Dermis blood vessel endothelial cell (primary cell): ENCODE measurements around the gene PNMA6A. TPM values are rescaled to one million over a fixed set of nuclear protein-coding genes. Genes with fewer than 3 reads are reported as not detected.
"Not testable (repeated sequence)": the region's sequence is repeated elsewhere in the genome, so short reads cannot be mapped to it uniquely, and the experiment has no call there.

Experiments used
- DNase-seq: peaks from one replicate; pipeline ENCODE4 v3.0.0; 2010
- total RNA-seq: library from RNA; depleted of rRNA; stranded (reverse); fragments of >200 nt; gene quantifications from 2 replicates; pipeline ENCODE4 v1.2.3, GENCODE V29; 2014

PNMA6A gene
- total RNA-seq, 1 donor from 2014 or later: 0.34 TPM

DNA sequence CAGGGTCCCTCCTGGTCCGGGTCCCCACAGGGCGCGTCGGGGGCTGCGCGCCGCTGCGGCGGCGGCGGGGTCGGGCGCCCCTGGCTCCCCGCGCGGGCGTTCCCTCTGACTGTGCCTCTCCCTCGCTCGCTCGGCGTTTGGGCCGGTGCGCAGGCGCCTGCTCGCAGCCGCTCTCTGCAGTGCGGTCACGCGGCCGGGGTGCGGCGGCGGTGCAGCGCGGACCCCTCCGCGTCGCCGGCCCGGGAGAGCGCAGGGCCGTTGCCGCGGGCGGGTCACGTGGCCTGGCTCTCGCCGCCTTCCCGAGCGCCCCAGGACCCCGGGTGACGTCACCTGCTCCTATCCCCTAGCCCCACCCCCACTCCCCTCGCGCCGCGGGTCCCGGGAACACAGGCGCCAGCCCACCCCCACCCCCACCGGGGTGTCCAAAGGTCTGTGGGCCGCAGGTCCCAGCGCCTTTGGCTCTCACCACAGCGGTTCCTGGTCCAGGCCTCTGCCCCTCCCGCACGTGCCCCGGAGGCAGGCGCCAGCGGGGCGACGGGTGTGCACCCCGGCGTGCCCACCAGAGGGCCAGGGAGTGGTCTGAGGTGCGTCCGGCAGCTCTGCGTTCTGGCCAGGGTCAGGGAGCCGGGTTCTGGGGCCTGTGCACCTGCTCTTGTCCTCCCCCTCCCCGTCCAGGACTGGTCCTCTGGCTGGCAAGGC is 5.3 kb downstream of the PNMA6A start:
- DNase-seq: not testable (repeated sequence)

DNA sequence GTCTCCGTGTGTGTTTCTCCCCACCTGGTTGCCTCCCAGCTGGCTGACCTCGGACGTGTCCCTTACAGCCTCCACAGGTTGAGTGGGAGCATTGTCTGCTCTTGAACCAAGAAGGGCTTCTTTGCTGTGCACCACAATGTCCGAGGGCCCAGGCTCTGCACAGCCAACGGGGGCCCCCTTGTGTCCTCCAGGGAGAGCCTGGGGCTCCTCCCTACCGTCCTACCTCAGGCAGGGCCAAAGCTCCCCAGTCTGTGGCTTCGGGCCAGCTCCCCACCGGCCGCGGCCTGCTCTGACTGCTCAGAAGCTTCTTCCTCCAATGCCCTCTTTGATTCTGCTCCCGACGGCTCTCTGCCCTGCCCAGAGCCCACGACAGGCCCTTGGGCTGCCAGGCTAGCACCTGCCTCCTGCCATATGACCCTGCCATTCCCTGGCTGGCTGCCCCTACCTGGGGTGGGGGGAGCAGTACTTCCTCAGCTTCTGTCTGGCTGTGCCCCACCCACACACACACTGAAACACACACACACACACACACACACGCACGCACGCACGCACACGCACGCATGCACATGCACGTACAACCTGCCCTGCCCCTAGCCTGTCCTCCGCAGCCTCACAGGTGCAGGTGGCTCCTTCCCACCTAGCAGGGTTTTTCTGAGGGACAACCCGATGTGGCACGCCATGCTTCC is 11.1 kb downstream of the PNMA6A start:
- DNase-seq: not testable (repeated sequence)

DNA sequence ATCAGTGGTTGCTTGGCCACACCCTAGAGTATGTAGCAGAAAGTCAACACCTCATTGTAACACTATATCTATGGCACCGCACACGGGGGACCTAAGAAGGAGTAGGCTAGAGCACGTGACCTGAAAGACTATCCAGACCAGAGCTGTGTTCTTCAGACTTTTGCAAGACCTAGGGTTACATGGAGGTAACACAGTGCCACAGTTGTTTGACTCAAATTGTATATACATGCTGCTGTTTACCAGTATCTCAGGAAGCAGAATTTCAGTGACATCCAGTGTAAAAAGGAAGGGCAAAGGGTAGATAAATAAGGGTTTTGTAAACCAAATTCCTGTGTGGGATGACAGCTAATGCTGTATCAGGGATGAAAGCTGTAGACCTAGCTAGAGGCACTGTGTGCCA is 30.2 kb downstream of the PNMA6A start:
- no peak for DNase-seq

DNA sequence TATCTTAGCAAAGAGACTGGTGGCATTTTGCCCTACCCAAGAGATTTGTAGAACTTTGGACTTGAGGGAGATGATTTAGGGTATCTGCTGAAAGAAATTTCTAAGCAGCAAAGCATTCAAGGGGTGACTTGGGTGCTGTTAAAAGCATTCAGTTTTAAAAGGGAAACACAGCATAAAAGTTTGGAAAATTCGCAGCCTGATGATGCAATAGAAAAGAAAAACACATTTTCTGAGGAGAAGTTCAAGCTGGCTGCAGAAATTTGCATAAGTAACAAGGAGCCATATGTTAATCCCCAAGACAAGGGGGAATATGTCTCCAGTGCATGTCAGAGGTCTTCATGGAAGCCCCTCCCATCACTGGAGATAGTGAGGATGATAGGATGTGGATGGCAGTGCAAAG is 32.7 kb downstream of the PNMA6A start:
- not testable (repeated sequence) for DNase-seq

DNA sequence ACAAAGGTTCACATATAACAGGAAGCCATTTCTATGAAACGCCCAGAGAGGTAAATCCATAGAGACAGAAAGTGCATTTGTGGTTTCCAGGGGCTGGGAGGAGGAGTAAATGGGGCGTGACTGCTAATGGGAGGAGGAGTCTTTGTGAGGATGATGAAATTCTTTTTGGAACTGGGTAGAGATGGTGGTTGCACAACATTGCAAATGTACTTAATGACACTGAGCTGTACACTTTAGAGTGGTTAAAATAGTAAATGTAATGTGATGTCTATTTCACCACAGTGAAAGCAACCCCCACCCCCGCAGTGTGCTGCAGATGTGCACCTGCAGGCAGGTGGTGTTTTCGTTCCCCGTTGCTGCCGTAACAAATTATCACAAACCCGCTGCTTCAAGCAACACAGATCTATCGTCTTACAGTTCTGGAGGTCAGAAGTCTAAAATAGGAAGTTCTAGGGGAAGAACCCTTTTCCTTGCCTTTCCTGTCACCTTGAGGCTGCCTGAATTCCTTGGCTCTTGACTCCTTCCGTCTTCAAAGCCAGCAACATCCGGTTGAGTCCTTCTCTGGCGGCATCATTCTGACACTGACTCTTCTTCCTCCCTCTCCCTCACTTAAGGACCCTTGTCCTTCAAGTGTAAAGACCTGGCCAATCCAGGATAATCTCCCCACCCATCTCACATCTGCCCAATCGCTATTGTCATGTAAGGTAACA is 34.0 kb downstream of the PNMA6A start:
- DNase-seq: not testable (repeated sequence)

DNA sequence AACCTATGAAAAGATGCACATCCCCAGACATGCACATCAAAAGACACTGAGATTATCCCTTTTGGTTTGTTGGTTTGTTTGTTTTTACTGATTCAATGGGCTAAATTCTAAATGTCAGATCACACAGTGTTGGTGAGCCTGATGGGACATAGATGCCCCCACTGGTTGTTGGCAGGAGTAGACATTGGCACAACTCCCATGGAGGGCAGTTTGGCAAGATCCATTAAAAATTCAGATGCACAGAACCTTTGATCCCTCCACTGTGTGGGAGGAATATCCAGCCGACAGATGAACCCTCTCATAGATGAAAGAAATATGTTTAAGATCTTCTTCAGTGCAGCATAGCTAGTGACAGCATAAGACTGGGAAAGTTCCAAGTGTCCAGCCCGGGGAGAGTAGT is 38.5 kb downstream of the PNMA6A start:
- DNase-seq: not testable (repeated sequence)

DNA sequence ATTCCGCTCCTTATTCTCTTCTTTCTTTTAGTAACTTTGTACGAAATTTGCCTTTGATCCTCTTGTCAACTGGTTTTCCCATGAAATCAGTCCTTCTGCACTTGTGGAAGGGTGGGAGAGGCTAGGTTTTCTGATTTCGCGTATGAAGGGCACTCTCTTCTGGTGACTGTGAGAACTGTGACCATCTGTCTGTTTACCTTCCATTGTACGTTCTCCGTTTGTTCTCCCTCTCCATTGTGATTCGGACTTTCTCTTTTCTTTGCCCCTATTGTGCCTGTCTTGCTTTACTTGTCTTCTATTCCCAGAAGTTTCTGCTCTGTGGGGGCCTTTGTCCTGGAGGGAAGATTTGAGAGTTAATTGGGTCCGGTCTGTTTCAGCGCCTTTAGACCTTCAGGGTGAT is 41.6 kb downstream of the PNMA6A start:
- DNase-seq: not testable (repeated sequence)

DNA sequence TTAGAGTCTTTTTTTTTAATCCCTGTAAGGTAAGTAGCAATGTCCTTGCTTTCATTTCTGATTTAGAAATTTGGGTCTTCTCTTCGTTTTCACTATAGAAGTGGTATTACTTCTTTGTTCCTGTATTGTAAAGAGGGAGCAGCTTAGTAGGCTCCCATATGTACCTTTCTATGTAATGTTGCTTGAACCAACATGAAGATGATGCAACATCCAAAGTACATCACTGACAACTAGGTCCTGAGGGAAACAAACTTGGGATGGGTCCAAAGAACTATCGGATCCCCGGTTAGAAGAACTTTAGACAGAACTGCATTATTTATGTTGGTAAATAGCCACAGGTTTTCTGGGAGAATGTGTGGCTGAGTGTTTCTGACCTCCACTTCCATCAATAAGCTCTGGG is 45.5 kb downstream of the PNMA6A start:
- not testable (repeated sequence) for DNase-seq

DNA sequence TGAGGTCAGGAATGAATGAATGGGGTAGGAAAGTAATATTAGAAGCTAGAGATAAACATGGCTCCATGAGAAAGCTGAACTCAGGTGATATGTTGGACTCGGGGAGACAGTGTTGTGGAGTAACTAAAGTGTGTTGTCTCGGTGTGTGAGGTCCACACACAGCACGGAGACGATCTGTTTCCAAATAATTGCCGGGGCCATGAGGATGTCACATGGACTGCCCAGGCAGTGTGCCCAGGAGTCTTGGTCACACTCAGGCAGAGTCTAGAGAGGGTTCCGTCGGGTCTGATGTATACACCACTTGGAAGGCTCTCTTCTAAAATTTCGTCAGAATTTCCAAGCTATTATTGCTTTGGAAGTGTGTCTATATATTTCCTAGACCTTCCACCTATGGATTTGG is 48.0 kb downstream of the PNMA6A start:
- not testable (repeated sequence) for DNase-seq

DNA sequence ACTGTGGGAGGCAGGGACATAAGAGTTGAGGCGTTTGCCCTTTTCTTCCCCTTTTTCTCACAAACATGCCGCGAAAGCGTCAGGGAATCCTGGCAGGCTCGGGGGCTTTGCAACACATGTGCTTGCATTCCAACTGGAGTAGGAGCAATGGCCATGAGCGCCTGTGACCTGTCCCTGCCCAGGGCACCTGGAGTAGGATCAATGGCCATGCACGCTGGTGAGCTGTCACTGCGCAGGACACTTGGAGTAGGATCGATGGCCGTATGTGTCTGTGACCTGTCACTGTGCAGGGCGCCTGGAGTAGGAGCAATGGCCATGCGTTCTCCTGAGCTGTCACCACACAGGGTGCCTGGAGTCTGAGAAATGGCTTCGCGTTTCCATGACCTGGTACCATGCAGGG is 51.2 kb downstream of the PNMA6A start:
- DNase-seq: not testable (repeated sequence)

Other genes starting within 250 kb of the PNMA6A start
- gene CETN2, start 241.7 kb upstream of the PNMA6A start, total RNA-seq: 23.3 and 25.2 TPM in 2 replicates
- 16.0 and 28.4 TPM in 2 replicates for gene NSDHL, start 241.4 kb upstream of the PNMA6A start, total RNA-seq
- 5.3 and 15.5 TPM in 2 replicates for gene ZNF185, start 174.4 kb upstream of the PNMA6A start, total RNA-seq
- gene PNMA5, start 78.3 kb upstream of the PNMA6A start, total RNA-seq: not detected in 2 replicates
- gene PNMA3, start 16.0 kb upstream of the PNMA6A start, total RNA-seq: 0.09 TPM in 1 of 2 replicates, not detected in the other
- gene MAGEA1, start 106.8 kb downstream of the PNMA6A start, total RNA-seq: not detected in 2 replicates
- gene PNMA6F, start 249.3 kb downstream of the PNMA6A start, total RNA-seq: not detected in 2 replicates